HG03025 (cell line): ENCODE results near the gene ISCA2.
"Not testable (repeated sequence)": the region's sequence is repeated elsewhere in the genome, so short reads cannot be mapped to it uniquely, and the experiment has no call there.

Experiments used
- ATAC-seq: cut with Tn5 transposase; IDR thresholded peaks from one replicate; pipeline ENCODE4 v1.9.1; 2021; ENCODE audit warnings: mild to moderate bottlenecking, moderate library complexity; ENCODE audit not compliant: unreplicated experiment, low FRiP score

ISCA2 gene, protein sequence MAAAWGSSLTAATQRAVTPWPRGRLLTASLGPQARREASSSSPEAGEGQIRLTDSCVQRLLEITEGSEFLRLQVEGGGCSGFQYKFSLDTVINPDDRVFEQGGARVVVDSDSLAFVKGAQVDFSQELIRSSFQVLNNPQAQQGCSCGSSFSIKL

DNA sequence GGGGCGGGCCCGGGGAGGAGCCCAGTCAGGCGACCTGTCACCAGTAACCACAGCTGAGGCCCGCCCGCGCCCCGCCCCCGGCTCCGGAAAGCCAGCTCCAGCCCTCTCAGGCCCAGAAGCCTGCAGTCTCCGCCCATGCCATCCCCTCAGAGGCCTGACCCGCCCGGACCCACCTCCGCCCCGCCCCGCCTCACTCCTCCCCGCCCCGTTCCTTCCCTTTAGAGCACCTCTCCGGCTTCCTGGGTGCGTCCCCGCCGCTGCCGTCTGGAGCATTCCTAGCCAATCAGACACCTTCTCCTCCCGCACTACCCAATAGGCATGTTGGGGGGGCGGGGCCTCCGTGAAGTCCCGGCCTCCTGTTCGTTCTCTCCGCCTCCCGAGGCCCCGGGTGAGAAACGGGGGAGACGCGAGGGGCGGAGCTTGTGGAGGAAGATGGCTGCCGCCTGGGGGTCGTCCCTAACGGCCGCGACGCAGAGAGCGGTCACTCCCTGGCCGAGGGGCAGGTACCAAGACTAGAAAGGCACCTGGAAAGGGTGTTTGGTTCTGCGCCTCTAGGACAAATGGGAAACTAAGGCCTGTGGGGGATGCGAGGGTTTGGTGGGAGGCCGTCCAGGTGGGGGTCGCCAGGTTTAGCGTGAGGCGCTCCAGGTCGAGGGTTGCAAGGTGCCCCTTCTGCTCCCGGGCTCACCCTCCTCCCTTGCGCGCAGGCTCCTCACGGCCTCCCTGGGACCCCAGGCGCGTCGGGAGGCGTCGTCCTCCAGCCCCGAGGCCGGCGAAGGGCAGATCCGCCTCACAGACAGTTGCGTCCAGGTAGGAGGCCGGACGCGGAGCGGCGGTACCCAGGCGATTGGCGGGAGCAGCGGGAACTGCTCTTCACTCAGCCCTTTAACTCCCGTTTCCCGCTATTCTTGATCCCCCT, at the start of gene ISCA2:
TSS of gene ISCA2 (plus strand) at position 423 of the 919 bp plus-strand sequence. CDS start at position 433, 10 bp downstream.
- ATAC-seq = peak; percentile 83

- ATAC-seq = no peak
Observed at GRCh38 chr14:74444866-74445265, 48.7 kb upstream of the ISCA2 start.

DNA sequence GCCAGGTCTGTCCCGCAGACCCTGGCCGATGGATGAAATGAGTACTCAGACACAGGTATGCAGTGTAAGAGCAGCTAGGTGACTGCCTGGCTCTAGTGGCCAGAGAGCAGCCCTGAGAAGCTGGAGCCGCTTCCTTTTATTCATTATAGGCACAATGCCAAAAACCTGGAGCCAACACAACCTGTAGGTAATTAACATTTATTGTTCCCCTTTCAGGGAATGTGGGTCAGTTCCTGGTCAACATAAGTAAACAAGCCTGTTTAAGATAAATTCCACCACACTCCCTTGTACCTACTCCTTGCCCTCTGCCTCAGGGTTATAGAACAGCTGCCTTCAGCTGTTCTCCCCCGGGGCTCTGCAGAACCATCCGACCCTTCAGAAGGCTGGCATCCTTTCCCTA, 39.2 kb upstream of the ISCA2 start:
- ATAC-seq = not testable (repeated sequence)

DNA sequence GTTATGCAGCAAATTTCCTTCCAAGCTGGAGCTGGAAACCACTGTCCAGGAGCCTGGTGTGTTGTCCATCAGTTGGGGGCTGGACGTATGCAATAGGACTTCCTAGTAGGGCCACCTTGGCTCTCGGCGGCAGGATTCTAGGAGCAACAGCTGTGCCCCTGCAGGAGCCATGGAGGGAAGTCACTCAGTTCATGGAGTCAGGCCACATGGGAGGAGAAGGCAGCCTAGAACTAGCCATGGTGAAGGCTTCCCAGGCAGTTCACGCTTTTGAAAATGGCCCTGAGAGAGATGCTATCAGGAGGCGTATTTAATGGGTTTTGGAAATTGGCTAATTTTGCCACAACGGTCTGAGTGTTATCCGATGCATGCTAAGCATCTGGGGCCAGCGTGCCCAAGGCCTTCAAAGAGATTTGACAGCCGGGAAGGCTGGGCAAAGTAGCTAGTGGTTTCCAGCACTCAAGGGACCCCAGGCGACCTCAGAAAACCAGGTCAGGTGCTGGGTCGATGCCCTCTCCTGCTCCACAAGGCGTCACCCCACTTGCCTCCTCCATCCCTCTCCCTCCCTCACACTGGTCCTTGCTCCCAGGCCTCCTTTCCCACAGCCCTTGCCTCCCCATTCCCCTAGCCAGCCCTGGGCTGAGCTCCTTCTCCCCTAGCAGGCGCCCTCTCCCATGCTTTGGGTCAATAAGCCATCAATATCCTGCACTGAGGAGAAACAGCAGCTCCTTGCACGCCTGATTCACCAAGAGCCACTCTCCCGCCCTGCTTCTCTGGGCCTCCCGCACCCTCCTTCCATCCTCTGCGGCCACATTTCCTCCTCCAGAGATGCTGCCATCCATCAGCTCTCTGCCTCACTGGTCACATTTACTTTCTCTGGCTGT, 36.6 kb upstream of the ISCA2 start:
- no peak for ATAC-seq

- no peak for ATAC-seq
Observed at GRCh38 chr14:74457565-74457895, 36.0 kb upstream of the ISCA2 start.

DNA sequence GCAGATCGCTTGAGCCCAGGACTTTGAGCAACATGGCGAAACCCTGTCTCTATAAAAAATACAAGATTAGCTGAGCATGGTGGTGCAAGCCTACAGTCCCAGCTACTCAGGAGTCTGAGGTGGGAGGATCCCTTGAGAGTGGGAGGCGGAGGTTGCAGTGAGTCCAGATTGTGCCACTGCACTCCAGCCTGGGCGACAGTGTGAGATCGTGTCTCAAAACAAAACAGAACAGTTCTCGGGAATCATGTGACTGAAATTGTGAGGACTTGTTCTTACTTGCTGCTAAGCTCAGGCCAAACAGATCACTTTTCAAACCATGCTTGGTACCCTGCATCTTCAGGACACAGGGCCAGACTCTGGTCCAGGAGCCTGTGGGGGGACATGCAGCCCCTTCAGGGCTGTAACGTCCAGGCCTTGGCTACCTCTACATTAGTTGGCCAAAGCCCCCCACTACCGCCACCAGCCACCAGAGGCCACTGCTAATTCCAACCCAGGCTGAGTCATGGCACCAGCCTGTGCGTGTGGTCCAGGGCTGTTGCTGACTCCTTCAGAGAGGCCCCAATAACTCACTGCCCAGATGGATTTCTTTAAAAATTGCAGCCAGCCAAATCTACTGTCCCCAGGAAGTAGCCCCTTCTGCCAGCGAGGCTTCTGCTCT, 34.1 kb upstream of the ISCA2 start:
- no peak for ATAC-seq

DNA sequence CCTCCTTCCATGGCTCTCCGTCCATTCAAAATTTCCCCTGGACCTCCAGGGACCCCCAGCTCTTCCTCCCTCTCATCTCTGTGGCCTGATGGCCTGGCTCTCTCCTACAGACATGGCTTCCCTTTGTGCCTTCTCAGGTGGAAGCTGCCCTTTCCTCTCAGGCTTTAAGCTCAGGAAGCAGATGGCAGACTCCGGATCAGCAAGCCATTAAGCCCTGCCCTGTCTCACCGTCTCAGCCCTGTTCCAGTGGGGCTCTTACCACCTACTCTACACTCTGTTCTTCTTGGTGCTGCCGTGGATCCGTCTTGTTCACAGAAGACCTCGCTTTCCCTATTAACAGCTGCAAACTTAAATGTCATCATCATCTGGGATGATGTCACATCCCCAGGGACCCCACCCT, 33.6 kb upstream of the ISCA2 start:
- ATAC-seq = no peak

DNA sequence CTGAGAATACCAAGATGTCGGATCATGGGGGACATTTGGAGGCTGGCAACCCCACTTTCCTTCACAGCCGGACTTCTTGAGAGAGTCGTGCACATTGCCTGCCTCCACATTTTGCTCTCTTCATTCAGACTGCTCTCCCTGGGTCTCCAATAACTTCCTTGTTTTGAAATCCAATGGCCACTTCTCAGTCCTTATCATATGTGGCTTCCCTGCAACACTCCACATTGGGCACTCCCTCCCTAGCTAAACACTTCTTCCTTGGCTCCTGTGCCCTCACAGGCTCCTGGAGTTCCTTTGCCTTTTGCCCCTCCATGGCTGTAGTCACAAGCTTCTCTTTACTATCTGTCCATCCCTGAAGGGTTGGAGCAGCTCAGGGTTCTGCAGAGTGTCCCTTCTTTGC, 30.6 kb upstream of the ISCA2 start:
- no peak for ATAC-seq

DNA sequence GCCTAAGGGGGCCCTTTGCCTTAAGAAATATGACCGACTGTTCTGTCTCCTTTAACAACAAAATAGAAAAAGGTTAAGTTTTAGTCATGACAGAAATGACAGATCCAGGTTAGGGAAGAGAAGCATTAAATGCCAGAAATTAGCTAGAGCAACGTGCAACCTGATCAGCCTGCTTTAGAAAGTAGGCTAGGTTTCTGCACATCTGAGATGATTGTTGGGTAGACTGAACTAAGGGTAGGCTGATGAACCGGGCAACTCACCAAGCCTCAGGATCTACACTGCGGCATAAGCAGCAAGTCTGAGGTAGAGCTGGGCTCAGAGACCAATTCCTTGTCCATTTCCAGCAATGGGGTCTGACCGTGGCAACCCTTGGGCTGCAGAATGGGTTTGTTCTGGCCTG, 29.9 kb upstream of the ISCA2 start:
- ATAC-seq = no peak

- ATAC-seq = no peak
Observed at GRCh38 chr14:74464785-74465184, 28.8 kb upstream of the ISCA2 start.

GRCh38 chr14:74465335-74465734, 28.2 kb upstream of the ISCA2 start:
- ATAC-seq = no peak

GRCh38 chr14:74468513-74468912, 25.1 kb upstream of the ISCA2 start:
- no peak for ATAC-seq

DNA sequence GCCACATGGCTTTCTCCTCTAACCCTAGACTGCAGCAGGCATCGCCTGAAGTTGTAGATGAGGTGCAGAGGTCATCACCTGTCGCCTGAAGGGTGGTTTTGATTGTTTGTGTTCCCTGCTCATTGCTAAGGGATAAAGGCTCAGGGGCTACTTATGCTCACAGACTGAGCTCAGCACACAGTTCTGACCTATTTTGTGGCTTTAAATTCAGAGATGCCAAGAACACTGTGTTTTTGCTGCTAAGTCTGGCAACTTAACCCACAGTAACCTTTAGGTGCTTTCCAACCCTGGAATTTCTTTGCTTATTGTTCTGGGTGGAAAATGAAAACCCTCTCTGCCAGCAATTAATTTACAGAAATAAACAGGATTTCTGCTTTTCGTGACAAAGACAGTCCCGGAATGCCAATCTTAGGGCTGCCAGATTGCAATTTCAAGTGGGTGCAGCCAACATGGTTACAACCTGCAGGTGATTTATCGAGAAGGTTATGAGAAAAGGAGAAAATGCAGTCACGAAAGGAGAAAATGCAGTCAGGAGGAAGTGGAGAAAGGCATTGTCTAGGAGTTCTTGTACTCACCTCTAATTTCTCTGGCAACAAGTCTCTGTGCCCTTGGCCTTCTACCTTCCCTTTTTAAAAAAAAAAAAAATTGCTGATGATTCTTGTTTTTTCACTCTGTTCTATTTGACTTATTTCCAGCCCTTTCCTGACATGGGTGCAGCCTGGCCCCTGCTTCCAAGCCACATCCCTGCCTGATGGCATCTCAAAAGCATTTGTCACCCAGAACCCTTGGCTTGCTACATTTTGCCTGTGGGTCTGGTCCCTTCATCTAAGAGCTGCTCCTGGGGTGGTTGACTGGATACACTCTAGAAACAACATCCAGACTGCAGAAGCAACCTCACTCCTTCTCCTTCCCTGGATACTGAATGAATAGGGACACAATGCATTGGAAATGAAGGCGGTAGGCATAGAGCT, 23.7 kb upstream of the ISCA2 start:
- no peak for ATAC-seq

GRCh38 chr14:74472601-74473000, 21.0 kb upstream of the ISCA2 start:
- no peak for ATAC-seq

DNA sequence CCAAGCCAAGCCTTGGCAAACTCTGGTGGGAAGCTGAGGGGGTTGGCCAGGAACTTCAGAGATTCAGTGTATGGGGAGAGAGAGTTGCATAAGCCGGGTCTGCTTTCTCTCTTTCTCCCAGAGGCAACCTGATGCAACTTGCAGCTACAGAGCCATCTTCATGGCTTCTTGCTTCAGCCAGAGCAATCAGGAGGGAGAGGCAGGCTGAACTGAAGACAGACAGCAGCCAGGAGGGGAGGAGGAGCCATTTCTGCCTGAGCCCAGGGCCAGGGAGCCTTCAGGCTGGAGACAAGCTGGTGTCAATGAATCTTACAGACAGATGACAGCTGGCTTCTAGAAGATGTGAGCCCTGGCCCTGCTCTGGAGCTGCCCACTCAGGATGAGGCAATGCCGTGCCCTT, 19.2 kb upstream of the ISCA2 start:
- ATAC-seq = no peak

DNA sequence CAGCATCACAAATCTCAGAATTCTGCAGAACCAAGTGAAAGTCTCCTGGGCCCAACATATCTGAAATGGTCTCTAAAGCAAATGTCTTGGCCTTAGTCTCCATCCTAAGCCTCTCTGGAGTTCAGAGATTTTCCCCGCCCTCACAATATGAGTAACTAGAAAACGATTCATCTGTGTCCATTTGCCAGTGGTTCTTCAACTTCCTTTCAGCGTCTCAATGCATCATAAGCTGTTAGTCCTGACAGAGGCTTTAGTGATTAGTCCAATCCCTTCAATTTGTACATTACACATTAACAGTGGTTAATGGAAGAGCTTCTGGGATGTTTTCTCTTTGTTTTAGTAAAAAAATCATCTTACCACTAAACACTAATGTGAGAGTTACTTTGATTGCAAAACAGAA, 17.9 kb upstream of the ISCA2 start:
- ATAC-seq = no peak

DNA sequence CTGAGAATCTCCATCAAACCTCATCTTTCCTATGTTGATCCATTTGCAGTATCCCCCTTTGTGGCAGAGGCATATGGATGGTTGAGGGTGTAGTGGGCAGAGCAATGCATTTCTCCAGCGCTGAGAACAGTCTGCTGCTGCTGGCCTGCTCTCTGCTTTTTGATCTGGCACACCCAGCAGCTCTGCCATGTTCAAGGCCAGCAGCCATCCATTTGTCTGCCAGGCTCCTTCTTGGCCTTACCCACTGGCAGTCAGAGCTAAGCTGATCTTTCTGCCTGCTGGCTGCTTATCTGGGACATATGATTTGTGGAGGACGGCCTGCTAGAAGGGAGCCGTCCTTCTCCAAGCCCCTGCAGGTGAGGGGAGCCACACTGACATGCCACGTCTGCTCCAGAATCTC, 17.5 kb upstream of the ISCA2 start:
- ATAC-seq = no peak

DNA sequence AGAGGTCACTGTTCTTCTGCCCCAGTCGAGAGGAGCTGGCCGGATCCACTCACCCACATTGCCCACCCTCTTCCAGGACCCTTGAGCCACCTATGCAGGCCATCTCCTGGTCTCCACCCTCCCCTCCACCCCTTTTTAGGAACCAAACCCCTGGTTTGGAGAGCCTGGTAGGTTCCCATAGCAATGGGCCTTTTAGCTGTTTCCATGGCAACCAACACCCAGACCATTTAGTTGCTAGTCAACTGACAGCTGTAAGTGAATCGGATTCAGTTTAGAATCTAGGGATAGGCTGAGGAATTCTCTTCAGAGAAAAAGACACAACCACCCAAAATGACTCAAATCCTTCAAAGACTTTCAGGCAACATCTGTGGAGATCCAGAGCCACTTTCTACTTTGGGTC, 17.0 kb upstream of the ISCA2 start:
- no peak for ATAC-seq

DNA sequence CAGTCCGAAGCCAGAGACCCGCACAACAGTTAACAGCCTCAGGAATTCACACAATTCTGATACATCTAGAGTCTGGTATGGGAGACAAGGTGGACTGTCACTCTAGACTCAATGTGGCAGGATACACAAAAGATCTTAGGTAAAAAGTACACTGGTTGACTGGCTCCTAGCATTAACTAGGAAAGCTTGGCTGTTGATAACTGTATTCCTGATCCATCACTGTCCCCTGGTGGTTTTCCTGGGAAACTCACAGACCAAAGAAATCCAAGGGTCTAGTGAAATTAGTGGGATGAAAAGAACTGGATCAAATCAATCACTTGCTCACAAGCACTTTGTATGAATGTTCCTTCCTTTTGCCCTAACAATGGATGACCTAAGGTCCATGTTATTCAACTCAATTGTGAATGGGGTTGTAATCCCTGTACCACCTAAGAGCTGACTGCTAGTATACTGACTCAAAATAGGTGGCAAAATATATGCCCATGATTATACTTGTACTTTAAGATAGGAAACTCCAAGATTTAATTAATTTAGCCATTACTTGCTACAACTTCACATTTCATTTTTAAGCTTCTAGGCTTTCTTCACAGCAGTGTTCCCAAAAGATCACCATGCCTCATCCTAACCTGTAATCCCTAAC, 14.4 kb upstream of the ISCA2 start:
- no peak for ATAC-seq
